Measurements from ENCODE around the gene SPRR2A. TPM values are rescaled to one million over a fixed set of nuclear protein-coding genes. Genes with fewer than 3 reads are reported as not detected.
"Not testable (repeated sequence)": the region's sequence is repeated elsewhere in the genome, so short reads cannot be mapped to it uniquely, and the experiment has no call there.

Gene SPRR2A
- total RNA-seq, 2 donors from 2014 or later: not detected

DNA sequence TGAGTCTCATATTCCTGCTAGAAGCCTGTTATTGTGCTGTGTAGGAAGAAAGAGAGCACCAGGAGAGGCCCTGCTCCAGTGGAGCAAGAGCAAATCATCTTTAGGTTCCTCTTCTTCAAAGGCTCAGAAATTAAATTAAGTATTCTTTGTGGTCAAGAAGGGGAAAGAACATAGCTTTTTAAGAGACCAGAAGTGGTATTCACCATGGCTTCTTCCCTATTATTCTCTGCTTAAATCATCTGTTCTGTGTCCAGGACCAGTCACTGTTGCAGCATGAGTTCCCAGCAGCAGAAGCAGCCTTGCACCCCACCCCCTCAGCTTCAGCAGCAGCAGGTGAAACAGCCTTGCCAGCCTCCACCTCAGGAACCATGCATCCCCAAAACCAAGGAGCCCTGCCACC lies 25.2 kb downstream of the SPRR2A start:
- no peak overlapping the region for H3K27ac ChIP-seq
- no peak overlapping the region for H3K4me3 ChIP-seq
- TF ChIP-seq, protein P1, sequence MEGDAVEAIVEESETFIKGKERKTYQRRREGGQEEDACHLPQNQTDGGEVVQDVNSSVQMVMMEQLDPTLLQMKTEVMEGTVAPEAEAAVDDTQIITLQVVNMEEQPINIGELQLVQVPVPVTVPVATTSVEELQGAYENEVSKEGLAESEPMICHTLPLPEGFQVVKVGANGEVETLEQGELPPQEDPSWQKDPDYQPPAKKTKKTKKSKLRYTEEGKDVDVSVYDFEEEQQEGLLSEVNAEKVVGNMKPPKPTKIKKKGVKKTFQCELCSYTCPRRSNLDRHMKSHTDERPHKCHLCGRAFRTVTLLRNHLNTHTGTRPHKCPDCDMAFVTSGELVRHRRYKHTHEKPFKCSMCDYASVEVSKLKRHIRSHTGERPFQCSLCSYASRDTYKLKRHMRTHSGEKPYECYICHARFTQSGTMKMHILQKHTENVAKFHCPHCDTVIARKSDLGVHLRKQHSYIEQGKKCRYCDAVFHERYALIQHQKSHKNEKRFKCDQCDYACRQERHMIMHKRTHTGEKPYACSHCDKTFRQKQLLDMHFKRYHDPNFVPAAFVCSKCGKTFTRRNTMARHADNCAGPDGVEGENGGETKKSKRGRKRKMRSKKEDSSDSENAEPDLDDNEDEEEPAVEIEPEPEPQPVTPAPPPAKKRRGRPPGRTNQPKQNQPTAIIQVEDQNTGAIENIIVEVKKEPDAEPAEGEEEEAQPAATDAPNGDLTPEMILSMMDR (IDR thresholded peaks at IDR 0.05): no peak
- no peak for DNase-seq (ENCODE audit: low spot score)
- H3K36me3 ChIP-seq: no peaks in the 10 kb centered on the region
- no peaks in the 10 kb centered on the region for H3K9me3 ChIP-seq
- no peaks in the 10 kb centered on the region for H3K27me3 ChIP-seq
- no peaks in the 10 kb centered on the region for H3K4me1 ChIP-seq

DNA sequence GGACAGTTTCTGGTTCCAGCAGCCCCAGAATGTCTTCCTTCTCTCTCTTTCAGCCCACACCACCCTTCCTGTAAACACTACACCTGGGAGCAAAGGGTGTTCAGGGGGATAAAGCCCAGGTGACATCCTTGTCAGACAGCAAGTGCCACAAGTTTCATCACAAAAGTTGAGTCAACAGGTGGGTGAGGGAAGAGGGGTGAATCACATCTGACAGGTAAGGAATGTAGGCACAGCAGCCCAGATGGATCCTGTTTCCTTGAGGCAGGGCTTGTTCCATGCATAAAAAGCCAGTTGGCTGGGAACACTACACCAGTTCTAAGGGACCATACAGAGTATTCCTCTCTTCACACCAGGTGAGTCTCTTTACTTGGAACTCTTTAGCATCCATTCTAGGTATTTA lies 26.4 kb downstream of the SPRR2A start, which contains the start of gene SPRR1B:
SPRR1B (plus strand) TSS at position 309 of the 400 bp plus-strand sequence. CDS start 1,143 bp downstream, outside the sequence.
- TF ChIP-seq, protein P1 (IDR thresholded peaks at IDR 0.05): no peak
- Histone ChIP-seq H3K36me3 (no peaks in the 10 kb centered on the region), H3K27me3 (no peaks in the 10 kb centered on the region), H3K4me1 (no peaks in the 10 kb centered on the region), H3K4me3 (no peak within 1 kb of the TSS), H3K27ac (no peak within 1 kb of the TSS), H3K9me3 (no peaks in the 10 kb centered on the region)
- no peak for DNase-seq (ENCODE audit: low spot score)

DNA sequence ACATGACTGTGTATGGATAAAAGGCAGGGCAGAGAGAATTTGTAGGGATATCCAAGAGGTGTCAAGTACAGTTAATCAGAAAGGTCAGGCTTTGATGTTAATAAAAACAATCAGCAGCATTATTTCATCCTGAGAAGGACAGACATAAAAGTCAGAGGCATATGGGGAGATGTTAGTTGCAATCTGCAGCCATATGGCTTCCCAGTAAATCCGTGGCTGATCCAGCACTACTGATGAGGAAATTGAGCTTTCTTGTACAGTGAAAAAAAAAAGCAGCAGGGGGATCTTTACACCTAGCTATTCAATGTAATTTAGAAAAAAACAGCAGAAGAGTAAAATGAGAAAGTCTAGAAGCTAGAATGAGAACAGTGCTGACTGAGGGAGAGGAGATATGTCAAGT lies 28.5 kb downstream of the SPRR2A start:
- Histone ChIP-seq H3K36me3 (no peaks in the 10 kb centered on the region), H3K4me1 (no peaks in the 10 kb centered on the region), H3K9me3 (no peaks in the 10 kb centered on the region), H3K4me3 (no peak overlapping the region), H3K27ac (no peak overlapping the region), H3K27me3 (no peaks in the 10 kb centered on the region)
- TF ChIP-seq, protein P1 (IDR thresholded peaks at IDR 0.05): no peak
- DNase-seq (ENCODE audit: low spot score): no peak

DNA sequence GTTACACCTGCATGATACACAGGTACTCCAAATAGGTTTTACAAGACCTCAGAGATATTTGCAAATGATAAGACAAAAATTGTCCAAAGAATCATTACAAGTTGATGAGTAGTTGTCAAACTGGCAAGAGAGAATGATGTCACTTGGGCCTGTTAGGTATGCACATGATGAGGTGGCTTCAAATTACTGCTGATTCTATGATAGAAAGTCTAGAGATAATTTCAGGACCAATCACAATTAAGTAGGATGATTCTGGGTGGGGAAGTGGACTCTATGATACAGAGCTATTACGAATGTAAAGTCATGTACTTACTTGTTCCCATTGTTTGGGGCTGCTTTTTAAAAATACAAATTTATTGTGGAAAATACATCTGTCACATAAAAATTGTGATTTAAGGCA lies 31.5 kb downstream of the SPRR2A start:
- TF ChIP-seq, protein P1 (IDR thresholded peaks at IDR 0.05): no peak
- H3K27me3 ChIP-seq: no peaks in the 10 kb centered on the region
- H3K36me3 ChIP-seq: no peaks in the 10 kb centered on the region
- DNase-seq (ENCODE audit: low spot score): no peak
- no peak overlapping the region for H3K27ac ChIP-seq
- no peaks in the 10 kb centered on the region for H3K4me1 ChIP-seq
- no peaks in the 10 kb centered on the region for H3K9me3 ChIP-seq
- no peak overlapping the region for H3K4me3 ChIP-seq

DNA sequence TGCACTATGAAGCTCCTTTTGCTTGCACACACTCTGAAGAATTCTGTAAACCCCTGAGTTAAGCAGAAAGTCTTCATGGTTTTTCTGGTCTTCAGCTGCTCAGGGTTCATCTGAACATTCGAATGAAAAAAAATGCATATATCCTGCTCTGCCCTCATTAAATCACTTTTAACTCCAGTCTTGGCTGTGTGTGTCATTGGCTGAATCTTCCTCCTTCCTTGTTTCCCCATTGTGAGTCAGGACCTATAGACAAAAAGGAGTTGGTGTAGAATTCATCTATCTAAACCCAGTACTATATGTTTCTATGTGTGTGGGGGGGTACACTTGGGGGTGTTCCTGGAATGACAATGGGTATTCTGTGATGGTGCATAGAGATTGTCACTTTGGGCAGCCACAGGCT lies 32.9 kb downstream of the SPRR2A start:
- Histone ChIP-seq H3K27ac (no peak overlapping the region), H3K9me3 (no peaks in the 10 kb centered on the region), H3K4me1 (no peaks in the 10 kb centered on the region), H3K27me3 (no peaks in the 10 kb centered on the region), H3K36me3 (no peaks in the 10 kb centered on the region), H3K4me3 (no peak overlapping the region)
- DNase-seq (ENCODE audit: low spot score): no peak
- TF ChIP-seq, protein P1 (IDR thresholded peaks at IDR 0.05): no peak

DNA sequence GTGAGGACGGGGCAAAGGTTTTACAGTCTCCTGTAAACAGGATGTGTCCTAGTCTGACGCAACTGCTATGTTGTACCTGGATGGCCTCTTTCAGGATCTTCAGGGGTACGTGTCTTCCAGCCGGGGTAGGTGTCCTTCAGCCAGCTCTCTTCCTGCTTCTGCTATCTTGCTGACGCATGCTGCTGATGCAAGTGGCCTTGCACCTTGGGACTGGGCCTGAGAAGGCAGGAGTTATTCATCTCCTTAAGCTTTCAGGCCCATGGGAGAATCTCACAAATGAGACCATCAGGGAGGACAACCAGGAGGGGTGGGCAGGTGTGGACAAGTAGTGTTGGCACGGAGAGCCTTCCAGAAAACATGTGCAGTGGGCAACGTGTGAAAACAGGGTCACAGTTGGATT lies 34.2 kb downstream of the SPRR2A start:
- H3K9me3 ChIP-seq: no peaks in the 10 kb centered on the region
- no peaks in the 10 kb centered on the region for H3K36me3 ChIP-seq
- H3K4me1 ChIP-seq: no peaks in the 10 kb centered on the region
- H3K27ac ChIP-seq: no peak overlapping the region
- no peak for DNase-seq (ENCODE audit: low spot score)
- TF ChIP-seq, protein P1 (IDR thresholded peaks at IDR 0.05): no peak
- no peak overlapping the region for H3K4me3 ChIP-seq
- H3K27me3 ChIP-seq: no peaks in the 10 kb centered on the region

DNA sequence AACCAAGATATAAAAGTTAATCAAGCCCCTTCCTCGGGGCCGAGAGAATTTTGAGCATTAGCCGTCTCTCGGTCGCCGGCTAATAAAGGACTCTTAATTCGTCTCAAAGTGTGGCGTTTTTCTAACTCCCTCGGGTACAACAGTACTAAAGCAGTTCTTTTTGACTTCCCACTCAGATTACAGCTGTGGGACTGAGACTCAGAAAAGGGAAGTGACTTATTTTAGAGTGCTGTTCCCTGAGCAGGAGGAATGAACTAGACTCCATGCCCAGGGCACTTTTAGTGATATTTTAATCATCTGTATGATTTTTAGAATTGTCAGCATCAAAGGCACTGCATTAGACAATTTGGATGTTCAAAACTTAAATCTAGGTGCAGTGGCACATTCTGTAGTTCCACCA lies 35.0 kb downstream of the SPRR2A start:
- H3K9me3 ChIP-seq; H3K4me3 ChIP-seq; H3K4me1 ChIP-seq; H3K27me3 ChIP-seq; H3K27ac ChIP-seq; H3K36me3 ChIP-seq; DNase-seq (ENCODE audit: low spot score): not testable (repeated sequence)

DNA sequence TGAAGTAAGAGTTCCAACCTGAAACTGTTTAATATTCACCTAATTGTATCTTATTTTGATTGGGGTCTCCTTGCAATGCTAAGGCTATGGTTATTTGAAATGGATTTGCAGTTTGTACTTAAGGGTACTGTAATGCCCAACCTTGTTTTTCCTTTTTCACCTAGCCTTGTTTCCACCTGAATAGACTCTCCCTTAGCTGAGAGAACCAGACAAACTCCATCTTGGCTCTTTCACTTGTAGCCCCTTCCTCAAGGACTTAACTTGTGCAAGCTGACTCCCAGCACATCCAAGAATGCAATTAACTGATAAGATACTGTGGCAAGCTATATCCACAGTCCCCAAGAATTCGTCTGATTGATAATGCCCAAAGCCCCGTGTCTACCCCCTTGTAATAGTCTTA lies 35.5 kb downstream of the SPRR2A start:
- not testable (repeated sequence) for DNase-seq (ENCODE audit: low spot score); H3K27me3 ChIP-seq; H3K27ac ChIP-seq; H3K36me3 ChIP-seq; H3K9me3 ChIP-seq; H3K4me3 ChIP-seq; H3K4me1 ChIP-seq

DNA sequence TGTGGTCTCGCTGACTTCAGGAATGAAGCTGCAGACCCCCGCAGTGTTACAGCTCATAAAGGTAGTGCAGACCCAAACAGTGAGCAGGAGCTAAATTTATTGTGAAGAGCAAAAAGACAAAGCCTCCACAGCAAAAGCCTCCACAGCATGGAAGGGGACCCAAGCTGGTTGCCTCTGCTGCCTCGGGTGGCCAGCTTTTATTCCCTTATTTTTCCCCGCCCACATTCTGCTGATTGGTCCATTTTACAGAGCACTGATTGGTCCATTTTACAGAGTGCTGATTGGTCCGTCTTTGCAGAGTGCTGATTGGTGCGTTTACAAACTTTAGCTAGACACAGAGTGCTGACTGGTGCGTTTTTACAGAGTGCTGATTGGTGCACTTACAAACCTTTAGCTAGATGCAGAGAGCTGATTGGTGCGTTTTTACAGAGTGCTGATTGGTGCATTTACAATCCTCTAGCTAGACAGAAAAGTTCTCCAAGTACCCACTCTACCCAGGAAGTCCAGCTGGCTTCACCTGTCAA lies 46.0 kb downstream of the SPRR2A start:
- H3K4me1 ChIP-seq; H3K9me3 ChIP-seq; H3K36me3 ChIP-seq; H3K27ac ChIP-seq; H3K27me3 ChIP-seq; H3K4me3 ChIP-seq; DNase-seq (ENCODE audit: low spot score): not testable (repeated sequence)

All from right atrium auricular region (tissue), 2 donors.